Measurements from ENCODE around the gene WBP11.

- TF ChIP-seq CTCF (IDR thresholded peaks at IDR 0.05) (no peak), POLR2AphosphoS5 (IDR thresholded peaks at IDR 0.05) (no peak)
These were observed 22.0 kb upstream of the WBP11 start for GRCh38 chr12:14825256-14825655.
